Fibroblast of mammary gland (primary cell): ENCODE results near the gene PODXL2.

Experiments used
- DNase-seq: peaks from one replicate; pipeline ENCODE4 v3.0.0-alpha.2; 2010; ENCODE audit warnings: low read depth
- H3K4me3 ChIP-seq: 2 replicates; pipeline ENCODE4 v1.5.1; 2011; ENCODE audit warnings: low read depth, mild to moderate bottlenecking, low read length, moderate library complexity; ENCODE audit not compliant: control insufficient read depth
- TF ChIP-seq, protein P1 (sequence below): conservative IDR thresholded peaks from 2 replicates; pipeline ENCODE4 v1.5.1; 2011; ENCODE audit warnings: low read depth, low read length, inconsistent platforms; ENCODE audit not compliant: control insufficient read depth, insufficient read depth

Gene PODXL2

DNA sequence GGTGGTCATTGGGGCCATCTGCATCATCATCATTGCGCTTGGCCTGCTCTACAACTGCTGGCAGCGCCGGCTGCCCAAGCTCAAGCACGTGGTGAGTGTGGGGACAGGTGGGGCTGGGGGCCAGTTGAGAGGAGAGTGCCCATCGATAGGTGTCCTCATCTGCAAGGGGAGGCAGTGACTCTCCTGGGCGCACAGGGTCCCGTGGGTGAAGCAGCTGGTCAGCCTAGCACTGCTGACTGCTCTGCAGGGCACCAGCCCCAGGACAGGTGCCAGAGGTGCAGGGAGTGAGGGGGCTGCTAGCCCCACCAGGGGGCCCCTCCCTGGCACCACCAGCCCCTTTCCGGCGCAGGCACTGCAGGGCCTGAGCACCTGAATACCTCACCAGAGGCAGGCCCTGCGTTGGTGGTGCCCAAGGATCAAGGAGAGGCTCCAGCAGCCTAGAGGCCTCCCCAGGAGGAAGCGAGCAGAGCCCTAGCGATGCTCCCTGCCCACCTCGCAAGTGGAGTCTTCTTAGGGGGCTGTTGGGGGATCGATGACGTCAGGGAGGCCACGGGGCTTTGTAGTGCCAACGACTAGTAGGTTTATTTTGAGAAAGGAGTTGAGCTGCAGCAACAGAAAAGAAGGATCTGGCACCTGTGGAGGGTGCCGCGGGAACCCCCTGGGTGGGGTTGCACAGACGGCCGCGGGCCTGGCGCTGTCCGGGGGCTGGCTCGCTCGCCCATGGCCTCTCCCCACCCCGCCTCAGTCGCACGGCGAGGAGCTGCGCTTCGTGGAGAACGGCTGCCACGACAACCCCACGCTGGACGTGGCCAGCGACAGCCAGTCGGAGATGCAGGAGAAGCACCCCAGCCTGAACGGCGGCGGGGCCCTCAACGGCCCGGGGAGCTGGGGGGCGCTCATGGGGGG lies 42.8 kb downstream of the PODXL2 start:
- no peak for DNase-seq
- TF ChIP-seq, protein P1, sequence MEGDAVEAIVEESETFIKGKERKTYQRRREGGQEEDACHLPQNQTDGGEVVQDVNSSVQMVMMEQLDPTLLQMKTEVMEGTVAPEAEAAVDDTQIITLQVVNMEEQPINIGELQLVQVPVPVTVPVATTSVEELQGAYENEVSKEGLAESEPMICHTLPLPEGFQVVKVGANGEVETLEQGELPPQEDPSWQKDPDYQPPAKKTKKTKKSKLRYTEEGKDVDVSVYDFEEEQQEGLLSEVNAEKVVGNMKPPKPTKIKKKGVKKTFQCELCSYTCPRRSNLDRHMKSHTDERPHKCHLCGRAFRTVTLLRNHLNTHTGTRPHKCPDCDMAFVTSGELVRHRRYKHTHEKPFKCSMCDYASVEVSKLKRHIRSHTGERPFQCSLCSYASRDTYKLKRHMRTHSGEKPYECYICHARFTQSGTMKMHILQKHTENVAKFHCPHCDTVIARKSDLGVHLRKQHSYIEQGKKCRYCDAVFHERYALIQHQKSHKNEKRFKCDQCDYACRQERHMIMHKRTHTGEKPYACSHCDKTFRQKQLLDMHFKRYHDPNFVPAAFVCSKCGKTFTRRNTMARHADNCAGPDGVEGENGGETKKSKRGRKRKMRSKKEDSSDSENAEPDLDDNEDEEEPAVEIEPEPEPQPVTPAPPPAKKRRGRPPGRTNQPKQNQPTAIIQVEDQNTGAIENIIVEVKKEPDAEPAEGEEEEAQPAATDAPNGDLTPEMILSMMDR: no peak
- H3K4me3 ChIP-seq: peak overlapping the region; percentile 60

DNA sequence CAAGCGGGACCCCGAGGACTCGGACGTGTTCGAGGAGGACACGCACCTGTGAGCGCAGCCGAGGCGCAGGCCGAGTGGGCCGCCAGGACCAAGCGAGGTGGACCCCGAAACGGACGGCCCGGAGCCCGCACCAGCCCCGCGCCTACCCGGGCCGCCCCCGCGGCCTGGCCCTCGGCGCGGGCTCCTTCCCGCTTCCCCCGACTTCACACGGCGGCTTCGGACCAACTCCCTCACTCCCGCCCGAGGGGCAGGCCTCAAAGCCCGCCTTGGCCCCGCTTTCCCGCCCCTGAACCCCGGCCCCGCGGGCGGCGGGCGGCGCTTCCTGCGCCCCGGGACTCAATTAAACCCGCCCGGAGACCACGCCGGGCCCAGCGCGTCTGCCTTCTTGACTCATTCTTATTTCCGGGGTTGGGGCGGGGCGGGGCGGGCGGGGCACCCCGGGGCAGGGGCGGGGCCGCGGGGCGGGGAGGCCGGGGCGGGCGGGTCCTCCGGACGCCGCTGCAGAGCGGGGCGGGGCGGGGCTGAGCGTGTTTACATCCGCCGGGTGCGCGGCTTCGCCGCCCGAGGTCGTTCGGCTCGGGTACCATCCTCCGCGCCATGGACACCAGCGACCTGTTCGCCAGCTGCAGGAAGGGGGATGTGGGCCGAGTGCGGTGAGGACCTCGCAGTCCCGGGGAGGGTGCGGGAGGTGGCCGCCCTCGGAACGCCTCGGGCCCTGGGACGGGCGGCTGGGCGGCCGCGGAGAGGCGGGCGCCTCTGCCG lies 43.6 kb downstream of the PODXL2 start, which contains the start of gene ABTB1:
ABTB1 (plus strand) TSS at position 524 of the 762 bp plus-strand sequence; CDS start at position 598, 74 bp downstream.
- peak within 1 kb of the TSS; percentile 60 for H3K4me3 ChIP-seq
- DNase-seq: peak; percentile 58
- TF ChIP-seq, protein P1: no peak

DNA sequence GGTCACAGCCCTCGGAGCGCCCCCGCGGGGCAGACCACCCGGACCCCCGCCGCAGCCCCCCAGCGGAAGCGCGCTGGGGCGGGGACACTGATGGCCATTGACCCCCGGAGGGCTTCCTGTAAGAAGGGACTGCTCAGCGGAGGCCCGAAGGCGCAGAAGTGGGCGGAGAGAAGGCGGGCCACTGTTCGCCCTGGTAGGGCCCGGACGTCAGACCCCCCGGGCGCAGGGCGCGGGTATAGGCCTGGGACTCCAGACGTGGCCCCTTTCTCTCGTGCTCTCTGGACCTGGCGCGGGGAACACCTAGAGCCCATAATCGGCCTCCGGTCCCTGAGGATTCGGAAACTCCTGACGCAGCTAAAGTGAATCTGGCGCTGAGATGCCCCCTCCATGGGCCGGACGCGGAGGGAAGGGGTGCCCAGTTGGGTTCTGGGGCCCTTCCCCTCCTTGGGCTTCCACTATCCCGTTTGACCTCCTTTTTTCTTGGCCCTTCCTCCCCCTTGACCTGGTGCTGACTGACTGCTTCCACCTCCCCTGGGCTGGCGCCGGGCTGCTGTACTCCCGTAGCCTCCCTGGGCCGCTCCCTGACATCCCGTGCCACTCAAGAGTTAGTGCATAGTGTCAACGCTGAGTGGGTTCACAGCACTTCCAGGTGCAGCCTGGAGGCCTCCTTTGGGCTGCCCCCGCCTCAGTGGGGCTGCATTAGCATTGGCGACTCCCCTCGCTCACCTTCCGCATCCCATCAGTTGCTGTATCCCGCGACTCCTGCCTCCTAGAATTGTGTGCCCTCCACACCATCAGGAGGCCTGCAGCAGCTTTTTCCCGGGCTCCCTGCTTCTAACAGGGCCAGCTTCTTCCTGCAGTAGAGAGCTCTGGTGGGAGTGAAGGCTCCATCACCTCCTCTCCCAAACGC lies 44.5 kb downstream of the PODXL2 start:
- peak overlapping the region; percentile 55 for H3K4me3 ChIP-seq
- peak; percentile 65 for DNase-seq
- TF ChIP-seq, protein P1: no peak

DNA sequence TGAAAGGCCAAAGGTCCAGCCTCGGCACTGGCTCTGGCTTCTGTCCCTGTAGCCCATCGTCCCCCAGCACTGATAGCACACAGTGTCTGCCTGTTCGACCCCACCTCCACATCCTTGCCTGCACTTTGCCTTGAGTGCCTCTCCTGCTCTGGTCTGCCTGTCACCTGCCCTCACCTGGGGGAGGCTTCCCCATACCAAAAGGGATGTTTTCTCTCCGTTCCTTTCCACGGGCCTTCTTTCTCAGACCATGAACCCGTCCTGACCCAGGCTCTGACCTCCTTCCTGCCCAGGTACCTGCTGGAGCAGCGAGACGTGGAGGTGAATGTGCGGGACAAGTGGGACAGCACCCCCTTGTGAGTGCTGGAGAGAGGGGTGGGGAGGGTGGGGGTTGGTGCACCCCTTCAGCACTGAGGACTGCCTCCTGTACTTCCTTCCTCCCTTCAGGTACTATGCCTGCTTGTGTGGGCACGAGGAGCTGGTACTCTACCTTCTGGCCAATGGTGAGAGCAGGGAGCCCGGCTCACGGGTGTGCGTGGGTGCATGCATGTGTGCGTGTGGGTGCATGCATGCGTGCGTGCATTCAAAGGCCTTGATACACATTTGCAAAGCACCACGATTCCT lies 45.2 kb downstream of the PODXL2 start:
- no peak for DNase-seq
- no peak overlapping the region for H3K4me3 ChIP-seq
- TF ChIP-seq, protein P1: no peak

DNA sequence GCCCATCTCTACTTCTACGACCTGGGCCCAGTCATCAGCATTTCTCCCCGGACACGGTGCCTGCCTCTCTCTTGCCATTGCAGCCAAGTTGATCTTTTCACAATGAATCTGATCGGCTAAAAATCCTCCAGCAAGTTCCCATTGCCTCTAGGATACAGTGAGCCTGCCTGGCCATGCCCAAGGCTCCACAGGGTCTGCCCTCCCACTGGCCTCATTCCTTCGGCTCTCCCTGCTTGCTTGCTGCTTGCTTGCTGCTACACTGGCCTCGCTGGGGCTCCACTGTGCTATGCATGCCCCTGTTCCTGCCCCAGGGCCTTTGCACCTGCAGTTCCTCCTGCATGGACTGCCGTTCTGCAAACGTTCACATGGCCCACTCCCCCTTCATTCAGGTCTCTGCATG lies 45.8 kb downstream of the PODXL2 start:
- no peak for DNase-seq
- TF ChIP-seq, protein P1: no peak
- H3K4me3 ChIP-seq: no peak overlapping the region
